ENCODE measurements around the gene GLTPD2. TPM values are rescaled to one million over a fixed set of nuclear protein-coding genes. Genes with fewer than 3 reads are reported as not detected.

The GLTPD2 gene
- not detected in 2 replicates for total RNA-seq

DNA sequence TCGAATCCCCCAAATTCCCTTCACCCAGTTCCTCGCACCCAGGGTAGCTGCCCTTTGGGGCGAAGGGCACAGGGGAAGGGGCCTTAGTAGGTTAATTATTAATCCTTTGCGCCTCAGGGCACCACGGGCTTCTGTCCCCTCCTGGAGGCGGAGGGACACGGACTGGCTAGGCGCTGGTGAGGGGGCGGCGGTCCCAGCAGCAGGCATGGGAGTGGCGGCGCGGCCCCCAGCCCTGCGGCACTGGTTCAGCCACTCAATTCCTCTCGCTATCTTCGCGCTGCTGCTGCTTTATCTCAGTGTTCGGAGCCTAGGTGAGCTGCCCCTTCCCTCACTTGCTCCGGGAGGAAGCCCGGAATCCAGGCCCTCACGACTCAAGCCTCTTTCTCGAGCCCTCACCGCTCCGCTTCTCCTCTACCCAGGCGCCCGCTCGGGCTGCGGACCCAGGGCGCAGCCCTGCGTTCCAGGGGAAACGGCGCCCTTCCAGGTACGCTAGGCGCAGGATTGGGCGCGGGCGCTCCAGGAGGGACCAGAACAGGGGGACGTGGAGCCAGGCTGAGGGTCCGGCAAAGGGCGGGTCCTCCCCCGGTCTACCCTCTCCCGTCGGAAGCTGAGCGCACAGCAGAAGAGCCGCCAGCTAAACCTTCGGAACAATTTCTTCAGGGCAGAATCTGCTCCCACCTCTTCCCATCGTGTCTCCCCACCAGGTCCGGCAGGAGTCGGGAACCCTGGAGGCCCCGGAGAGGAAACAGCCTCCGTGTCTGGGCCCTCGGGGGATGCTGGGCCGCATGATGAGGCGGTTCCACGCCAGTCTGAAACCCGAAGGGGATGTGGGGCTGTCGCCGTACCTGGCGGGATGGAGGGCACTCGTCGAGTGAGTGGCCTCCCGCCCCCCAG lies at the start of gene GLTPD2:
Gene GLTPD2, plus strand, starts transcription at position 158 of the 894 bp plus-strand sequence. Its CDS starts 48 bp downstream, at position 206.
- Mint-ChIP-seq H3K4me3 (peak within 1 kb of the TSS; percentile 91), H3K27me3 (peaks cover 44% of the 10 kb centered on the region), H3K27ac (peak within 1 kb of the TSS; percentile 46), H3K36me3 (ENCODE audit: low read depth) (no peaks in the 10 kb centered on the region), H3K9me3 (no peaks in the 10 kb centered on the region), H3K4me1 (peaks cover 15% of the 10 kb centered on the region)
- DNase-seq, result no peak
- intact Hi-C loops (cut with micrococcal nuclease), result loop anchor here (2.0 to 5.0 kb wide), 3 partner anchors 42 to 147 kb away; partner anchors contain the start of genes ALOX15 and CHRNE

DNA sequence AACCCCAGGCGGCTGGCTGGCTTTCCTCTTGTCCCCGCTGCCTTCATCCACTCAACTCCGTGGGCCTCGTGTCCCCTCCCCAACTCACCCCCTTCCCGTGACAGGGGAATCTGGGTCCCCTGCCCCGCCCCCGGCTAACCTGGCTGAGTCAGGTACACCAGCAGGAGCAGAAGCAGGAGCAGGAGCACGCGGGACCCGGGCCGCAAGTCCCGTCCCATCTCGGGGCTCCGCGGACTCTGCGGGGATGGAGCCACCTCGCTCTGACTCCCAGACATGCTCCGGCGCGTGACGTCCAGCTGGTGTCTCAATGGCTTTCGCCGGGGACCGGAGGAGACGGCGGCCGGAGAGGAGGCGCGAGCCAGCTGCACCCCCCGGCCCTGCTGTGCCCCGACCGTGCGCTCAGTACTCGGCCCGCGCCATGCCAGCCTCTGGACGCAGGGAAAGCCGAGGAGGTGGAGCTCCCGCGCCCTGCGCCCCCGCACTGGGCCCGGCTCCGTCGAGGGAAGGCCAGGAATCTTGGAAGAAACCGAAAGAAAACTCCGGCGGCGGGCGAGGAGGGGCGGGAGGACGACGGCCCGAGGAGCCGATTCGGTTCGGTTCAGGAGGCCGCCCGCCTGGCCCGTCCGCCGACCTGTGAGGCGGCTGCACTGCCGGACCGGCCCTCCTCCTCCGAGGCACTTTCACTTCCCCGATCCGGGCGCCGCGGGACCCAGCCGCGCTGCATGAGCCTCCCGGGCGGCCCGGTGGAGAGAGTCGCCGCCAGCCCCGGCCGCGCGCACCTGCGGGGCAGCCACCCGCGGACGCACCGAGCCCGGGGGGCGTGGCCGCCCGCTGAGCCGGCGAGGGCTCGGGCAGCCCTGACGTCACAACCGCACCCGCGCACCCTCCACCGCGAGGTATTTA lies 49.4 kb upstream of the GLTPD2 start, which contains the start of the genes CXCL16 and ZMYND15:
Gene CXCL16, minus strand, starts transcription at position 807 of the 903 bp plus-strand sequence. Its CDS starts 589 bp downstream, at position 218.
Gene ZMYND15, plus strand, starts transcription at position 712 of the 903 bp plus-strand sequence. CDS start 716 bp downstream, outside the sequence.
- H3K36me3 Mint-ChIP-seq (ENCODE audit: low read depth), result no peaks in the 10 kb centered on the region
- intact Hi-C loops (cut with micrococcal nuclease), result no loop called here
- H3K27me3 Mint-ChIP-seq, result peaks cover 37% of the 10 kb centered on the region
- H3K27ac Mint-ChIP-seq, result peak within 1 kb of the TSS; percentile 48
- peak; percentile 89 for DNase-seq
- H3K4me1 Mint-ChIP-seq, result peaks cover 22% of the 10 kb centered on the region
- peak within 1 kb of the TSS; percentile 85 for H3K4me3 Mint-ChIP-seq
- H3K9me3 Mint-ChIP-seq, result no peaks in the 10 kb centered on the region

DNA sequence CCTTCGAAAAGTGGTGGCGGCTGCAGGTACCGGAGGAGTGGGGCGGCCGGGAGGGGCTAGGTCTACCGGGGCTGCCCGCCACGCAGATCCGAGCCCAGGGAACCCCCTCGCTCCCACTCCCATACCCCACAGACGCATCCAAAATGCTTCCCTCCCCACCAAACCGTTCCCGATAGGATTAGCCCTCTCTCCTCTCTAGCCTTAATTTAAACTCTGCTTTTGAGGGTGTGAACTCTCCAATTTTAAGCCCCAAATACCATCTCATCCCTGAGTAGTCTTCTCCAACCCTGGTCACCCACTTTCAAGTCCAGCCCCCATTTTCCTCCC lies 48.8 kb upstream of the GLTPD2 start:
- DNase-seq, result no peak
- Mint-ChIP-seq H3K27me3 (peaks cover 37% of the 10 kb centered on the region), H3K36me3 (ENCODE audit: low read depth) (no peaks in the 10 kb centered on the region), H3K4me3 (peak overlapping the region; percentile 85), H3K27ac (peak overlapping the region; percentile 8), H3K4me1 (peaks cover 21% of the 10 kb centered on the region), H3K9me3 (no peaks in the 10 kb centered on the region)
- intact Hi-C loops (cut with micrococcal nuclease), result no loop called here

GRCh38 chr17:4740584-4740983 lies 48.2 kb upstream of the GLTPD2 start:
- peaks cover 21% of the 10 kb centered on the region for H3K4me1 Mint-ChIP-seq
- H3K9me3 Mint-ChIP-seq, result no peaks in the 10 kb centered on the region
- peak overlapping the region; percentile 85 for H3K4me3 Mint-ChIP-seq
- H3K27me3 Mint-ChIP-seq, result peaks cover 39% of the 10 kb centered on the region
- H3K27ac Mint-ChIP-seq, result peak overlapping the region; percentile 8
- H3K36me3 Mint-ChIP-seq (ENCODE audit: low read depth), result no peaks in the 10 kb centered on the region
- intact Hi-C loops (cut with micrococcal nuclease), result no loop called here
- no peak for DNase-seq

- intact Hi-C loops (cut with micrococcal nuclease), result no loop called here
- no peak for DNase-seq
- Mint-ChIP-seq H3K27ac (peak overlapping the region; percentile 59), H3K36me3 (ENCODE audit: low read depth) (no peaks in the 10 kb centered on the region), H3K4me1 (peaks cover 13% of the 10 kb centered on the region), H3K4me3 (peak overlapping the region; percentile 34), H3K9me3 (no peaks in the 10 kb centered on the region), H3K27me3 (peaks cover 35% of the 10 kb centered on the region)
These were observed 47.2 kb upstream of the GLTPD2 start for GRCh38 chr17:4741544-4741943.

GRCh38 chr17:4742133-4742532 lies 46.6 kb upstream of the GLTPD2 start:
- H3K27ac Mint-ChIP-seq, result no peak overlapping the region
- H3K9me3 Mint-ChIP-seq, result no peaks in the 10 kb centered on the region
- H3K4me3 Mint-ChIP-seq, result no peak overlapping the region
- peaks cover 16% of the 10 kb centered on the region for H3K4me1 Mint-ChIP-seq
- H3K36me3 Mint-ChIP-seq (ENCODE audit: low read depth), result no peaks in the 10 kb centered on the region
- no peak for DNase-seq
- H3K27me3 Mint-ChIP-seq, result peaks cover 37% of the 10 kb centered on the region
- intact Hi-C loops (cut with micrococcal nuclease), result no loop called here

DNA sequence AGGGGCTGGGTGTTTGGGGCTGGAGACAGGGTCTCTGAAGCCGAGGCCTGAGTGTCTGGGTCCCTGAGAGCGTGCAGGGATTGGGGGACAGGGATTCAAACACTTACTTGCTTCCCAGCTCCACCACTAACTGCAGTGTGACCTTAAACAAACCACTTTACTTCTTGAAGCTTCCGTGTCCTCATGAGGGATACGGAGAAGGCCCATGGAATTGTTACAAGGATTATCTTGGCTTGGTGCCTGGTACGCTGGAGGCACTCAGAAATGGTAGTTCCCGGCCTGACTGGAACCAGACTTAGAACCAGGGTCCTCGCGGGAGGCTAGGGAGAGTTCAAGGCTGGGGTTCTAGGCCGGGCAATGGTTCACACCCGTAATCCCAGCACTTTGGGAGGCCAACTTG lies 46.1 kb upstream of the GLTPD2 start:
- H3K4me1 Mint-ChIP-seq, result peaks cover 16% of the 10 kb centered on the region
- H3K27me3 Mint-ChIP-seq, result peaks cover 37% of the 10 kb centered on the region
- H3K27ac Mint-ChIP-seq, result no peak overlapping the region
- H3K9me3 Mint-ChIP-seq, result no peaks in the 10 kb centered on the region
- H3K36me3 Mint-ChIP-seq (ENCODE audit: low read depth), result no peaks in the 10 kb centered on the region
- no peak for DNase-seq
- H3K4me3 Mint-ChIP-seq, result no peak overlapping the region
- intact Hi-C loops (cut with micrococcal nuclease), result no loop called here

GRCh38 chr17:4743216-4743615 lies 45.5 kb upstream of the GLTPD2 start:
- intact Hi-C loops (cut with micrococcal nuclease), result no loop called here
- Mint-ChIP-seq H3K36me3 (ENCODE audit: low read depth) (no peaks in the 10 kb centered on the region), H3K4me1 (peaks cover 22% of the 10 kb centered on the region), H3K27ac (no peak overlapping the region), H3K9me3 (no peaks in the 10 kb centered on the region), H3K4me3 (no peak overlapping the region), H3K27me3 (peaks cover 39% of the 10 kb centered on the region)
- no peak for DNase-seq

DNA sequence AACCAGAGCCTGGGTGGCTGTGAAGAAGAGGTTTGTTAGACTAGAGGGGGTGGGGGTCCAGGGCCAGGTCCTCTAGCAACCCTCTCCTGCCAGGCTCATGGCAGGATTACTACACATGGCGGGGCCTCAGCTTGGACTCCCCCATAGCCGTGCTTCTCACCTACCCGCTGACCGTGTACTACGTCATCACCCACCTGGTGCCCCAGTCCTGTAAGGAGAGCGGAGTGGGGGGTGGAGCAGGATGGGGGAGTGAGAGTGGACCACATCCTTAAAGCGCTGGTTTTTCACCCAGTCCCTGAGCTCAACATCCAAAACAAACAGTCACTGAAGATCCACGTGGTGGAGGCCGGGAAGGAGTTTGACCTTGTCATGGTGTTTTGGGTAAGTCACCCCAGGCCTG lies 44.9 kb upstream of the GLTPD2 start:
- peaks cover 38% of the 10 kb centered on the region for H3K27me3 Mint-ChIP-seq
- H3K9me3 Mint-ChIP-seq, result no peaks in the 10 kb centered on the region
- H3K4me3 Mint-ChIP-seq, result no peak overlapping the region
- no peak overlapping the region for H3K27ac Mint-ChIP-seq
- intact Hi-C loops (cut with micrococcal nuclease), result no loop called here
- no peaks in the 10 kb centered on the region for H3K36me3 Mint-ChIP-seq (ENCODE audit: low read depth)
- DNase-seq, result no peak
- peaks cover 22% of the 10 kb centered on the region for H3K4me1 Mint-ChIP-seq

DNA sequence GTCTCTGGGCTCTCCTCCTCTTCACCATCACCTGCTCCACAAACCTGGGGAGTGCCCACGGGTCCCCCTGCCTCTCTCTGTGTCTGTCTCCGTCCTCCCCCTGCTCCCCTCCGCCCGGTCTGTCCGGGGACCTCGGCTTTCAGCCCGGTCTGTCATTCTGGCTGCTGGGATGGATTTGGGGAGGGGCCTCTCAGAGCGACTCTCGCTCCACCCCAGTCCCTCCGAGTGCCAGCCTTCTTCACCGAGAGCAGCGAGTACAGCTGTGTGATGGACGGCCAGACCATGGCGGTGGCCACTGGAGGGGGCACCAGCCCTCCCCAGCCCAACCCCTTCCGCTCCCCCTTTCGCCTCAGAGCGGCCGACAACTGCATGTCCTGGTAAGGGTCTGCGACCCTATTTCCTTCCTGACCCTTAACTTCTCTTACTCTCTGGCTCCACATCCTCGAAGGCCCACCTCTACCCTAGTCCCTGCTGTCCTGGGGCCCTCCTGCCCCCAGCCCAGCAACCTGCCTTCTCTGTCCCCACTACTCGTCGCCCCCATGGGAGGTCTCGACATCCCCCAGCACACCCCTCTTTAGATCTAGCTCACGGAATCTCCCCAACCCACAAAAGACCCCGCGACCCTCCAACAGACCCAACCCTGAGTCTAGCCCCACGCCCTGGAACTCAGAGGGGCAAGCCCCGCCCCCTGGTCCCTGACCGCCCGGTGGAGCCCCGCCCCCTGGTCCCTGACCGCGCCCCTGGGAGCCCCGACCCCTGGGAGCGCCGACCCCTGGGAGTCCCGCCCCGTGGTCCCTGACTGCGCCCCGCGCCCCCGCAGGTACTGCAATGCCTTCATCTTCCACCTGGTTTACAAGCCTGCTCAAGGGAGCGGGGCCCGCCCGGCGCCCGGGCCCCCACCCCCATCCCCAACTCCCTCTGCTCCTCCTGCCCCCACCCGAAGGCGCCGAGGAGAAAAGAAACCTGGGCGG lies 43.5 kb upstream of the GLTPD2 start:
- H3K27me3 Mint-ChIP-seq, result peaks cover 36% of the 10 kb centered on the region
- no peaks in the 10 kb centered on the region for H3K9me3 Mint-ChIP-seq
- no peak overlapping the region for H3K4me3 Mint-ChIP-seq
- no peak overlapping the region for H3K27ac Mint-ChIP-seq
- H3K36me3 Mint-ChIP-seq (ENCODE audit: low read depth), result no peaks in the 10 kb centered on the region
- DNase-seq, result no peak
- H3K4me1 Mint-ChIP-seq, result peaks cover 17% of the 10 kb centered on the region
- intact Hi-C loops (cut with micrococcal nuclease), result loop anchor here (5.0 kb wide), 1 partner anchor 42 kb away; the partner anchor contains the start of genes GLTPD2 and VMO1

- peaks cover 33% of the 10 kb centered on the region for H3K27me3 Mint-ChIP-seq
- peak overlapping the region; percentile 60 for H3K4me3 Mint-ChIP-seq
- DNase-seq, result peak; percentile 82
- no peaks in the 10 kb centered on the region for H3K9me3 Mint-ChIP-seq
- H3K36me3 Mint-ChIP-seq (ENCODE audit: low read depth), result no peaks in the 10 kb centered on the region
- peaks cover 19% of the 10 kb centered on the region for H3K4me1 Mint-ChIP-seq
- H3K27ac Mint-ChIP-seq, result peak overlapping the region; percentile 69
- intact Hi-C loops (cut with micrococcal nuclease), result loop anchor here (5.0 kb wide), 1 partner anchor 39 kb away; the partner anchor contains the start of genes GLTPD2 and VMO1
These were observed 40.9 kb upstream of the GLTPD2 start for GRCh38 chr17:4747847-4748246.

DNA sequence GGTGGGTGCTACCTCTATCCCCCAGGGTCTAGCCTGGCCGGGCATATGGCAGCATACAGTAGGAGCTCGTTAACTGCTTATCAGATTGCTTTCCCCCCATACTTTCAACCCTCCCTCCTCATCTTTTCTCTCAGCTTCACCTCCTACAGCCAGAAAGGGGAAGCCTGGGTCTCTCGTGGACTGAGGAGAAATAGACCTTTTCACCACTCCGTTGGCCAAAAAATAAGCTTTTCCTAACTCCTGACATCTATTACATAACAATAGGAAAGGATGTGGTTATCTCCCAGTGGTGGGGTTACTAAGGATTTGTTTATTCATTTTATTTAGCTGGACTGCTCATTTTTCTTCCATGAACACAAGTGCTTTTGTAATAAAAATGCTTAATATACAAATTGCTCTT lies 40.1 kb upstream of the GLTPD2 start:
- H3K27me3 Mint-ChIP-seq, result peaks cover 34% of the 10 kb centered on the region
- peaks cover 19% of the 10 kb centered on the region for H3K4me1 Mint-ChIP-seq
- intact Hi-C loops (cut with micrococcal nuclease), result loop anchor here (5.0 kb wide), 1 partner anchor 39 kb away; the partner anchor contains the start of genes GLTPD2 and VMO1
- H3K27ac Mint-ChIP-seq, result peak overlapping the region; percentile 31
- H3K36me3 Mint-ChIP-seq (ENCODE audit: low read depth), result no peaks in the 10 kb centered on the region
- no peak for DNase-seq
- H3K4me3 Mint-ChIP-seq, result peak overlapping the region; percentile 60
- no peaks in the 10 kb centered on the region for H3K9me3 Mint-ChIP-seq

GRCh38 chr17:4750606-4751005 lies 38.2 kb upstream of the GLTPD2 start:
- intact Hi-C loops (cut with micrococcal nuclease), result no loop called here
- Mint-ChIP-seq H3K36me3 (ENCODE audit: low read depth) (no peaks in the 10 kb centered on the region), H3K9me3 (no peaks in the 10 kb centered on the region), H3K27me3 (peaks cover 41% of the 10 kb centered on the region), H3K4me3 (no peak overlapping the region), H3K4me1 (peaks cover 19% of the 10 kb centered on the region), H3K27ac (no peak overlapping the region)
- DNase-seq, result no peak
